Pons (tissue), 1 donor: ENCODE measurements around the gene GPR45.

Experiments
- DNase-seq: peaks from one replicate; pipeline ENCODE4 v3.0.0-alpha.2; 2016; ENCODE audit warnings: low spot score

The GPR45 gene

GRCh38 chr2:105254531-105255210 lies 13.1 kb downstream of the GPR45 start:
- no peak for DNase-seq

GRCh38 chr2:105255979-105256378 lies 14.4 kb downstream of the GPR45 start:
- DNase-seq = no peak

GRCh38 chr2:105256431-105257047 lies 15.0 kb downstream of the GPR45 start:
- DNase-seq = no peak

- no peak for DNase-seq
Observed at GRCh38 chr2:105257981-105258380, 16.4 kb downstream of the GPR45 start.

GRCh38 chr2:105258835-105259350 lies 17.4 kb downstream of the GPR45 start:
- DNase-seq = no peak

GRCh38 chr2:105261061-105261460 lies 19.5 kb downstream of the GPR45 start:
- DNase-seq = no peak

GRCh38 chr2:105262651-105263091 lies 21.1 kb downstream of the GPR45 start:
- DNase-seq = no peak

GRCh38 chr2:105269426-105269825 lies 27.9 kb downstream of the GPR45 start:
- DNase-seq = no peak

- DNase-seq = no peak
Observed at GRCh38 chr2:105271393-105272045, 30.0 kb downstream of the GPR45 start.

- DNase-seq = peak; percentile 21
Observed at GRCh38 chr2:105272176-105272575, 30.6 kb downstream of the GPR45 start.

GRCh38 chr2:105274046-105274445 lies 32.5 kb downstream of the GPR45 start:
- no peak for DNase-seq

- no peak for DNase-seq
Observed at GRCh38 chr2:105278654-105279053, 37.1 kb downstream of the GPR45 start.

GRCh38 chr2:105279126-105279525 lies 37.6 kb downstream of the GPR45 start:
- DNase-seq = no peak

GRCh38 chr2:105280281-105280680 lies 38.7 kb downstream of the GPR45 start:
- no peak for DNase-seq

GRCh38 chr2:105283532-105283931 lies 42.0 kb downstream of the GPR45 start:
- DNase-seq = no peak

- DNase-seq = peak; percentile 25
Observed at GRCh38 chr2:105287692-105288091, 46.1 kb downstream of the GPR45 start.

GRCh38 chr2:105288133-105288532 lies 46.6 kb downstream of the GPR45 start:
- DNase-seq = no peak

- no peak for DNase-seq
Observed at GRCh38 chr2:105290981-105291660, 49.6 kb downstream of the GPR45 start.

- no peak for DNase-seq
Observed at GRCh38 chr2:105291981-105292380, 50.4 kb downstream of the GPR45 start.
